Type B pancreatic cell (in vitro differentiated cells): ENCODE measurements around the gene GLIS1. TPM values are rescaled to one million over a fixed set of nuclear protein-coding genes. Genes with fewer than 3 reads are reported as not detected.
A peak's percentile ranks its signal among the peaks of the same experiment; 100 is the strongest.

Experiments used
- DNase-seq: peaks from one replicate; pipeline ENCODE4 v3.0.0; 2021; ENCODE audit warnings: mixed read lengths; ENCODE audit not compliant: unreplicated experiment; ENCODE audit errors: extremely low spot score
- H3K27ac Mint-ChIP-seq: 2 replicates; pipeline ENCODE4 v1.8.0; 2021; ENCODE audit warnings: mild to moderate bottlenecking, mixed read lengths
- H3K27me3 Mint-ChIP-seq: 2 replicates; pipeline ENCODE4 v1.8.0; 2021; ENCODE audit warnings: mixed read lengths
- H3K36me3 Mint-ChIP-seq: 2 replicates; pipeline ENCODE4 v1.8.0; 2021; ENCODE audit warnings: mixed read lengths
- H3K4me1 Mint-ChIP-seq: one replicate; pipeline ENCODE4 v1.8.0; 2021; ENCODE audit warnings: mixed read lengths; ENCODE audit not compliant: unreplicated experiment
- H3K4me3 Mint-ChIP-seq: 2 replicates; pipeline ENCODE4 v1.8.0; 2021; ENCODE audit warnings: mild to moderate bottlenecking, mixed read lengths
- H3K9me3 Mint-ChIP-seq: 2 replicates; pipeline ENCODE4 v1.8.0; 2021; ENCODE audit warnings: mixed read lengths
- CTCF ChIP-seq: fragments of 200-600 bp; sonication (generic); conservative IDR thresholded peaks from 2 replicates; pipeline ENCODE4 v1.5.0; 2021; ENCODE audit warnings: antibody characterized with exemption, mild to moderate bottlenecking
- total RNA-seq: library from RNA; stranded (reverse); gene quantifications from 2 replicates; pipeline ENCODE4 v1.2.1, GENCODE V29; 2021; ENCODE audit warnings: low replicate concordance

Gene GLIS1
- total RNA-seq, 1 donor from 2014 or later = 2.1 TPM

- no peaks in the 10 kb centered on the region for H3K9me3 Mint-ChIP-seq
- no peak for DNase-seq
- no peaks in the 10 kb centered on the region for H3K36me3 Mint-ChIP-seq
- H3K4me1 Mint-ChIP-seq = peaks cover 50% of the 10 kb centered on the region
- peak overlapping the region; percentile 17 for H3K4me3 Mint-ChIP-seq
- peaks cover 52% of the 10 kb centered on the region for H3K27me3 Mint-ChIP-seq
- H3K27ac Mint-ChIP-seq = no peak overlapping the region
- no peak for TF ChIP-seq CTCF
These were observed 8.6 kb downstream of the GLIS1 start for GRCh38 chr1:53730224-53730865.

GRCh38 chr1:53729456-53730223, 9.3 kb downstream of the GLIS1 start:
- no peaks in the 10 kb centered on the region for H3K9me3 Mint-ChIP-seq
- H3K4me3 Mint-ChIP-seq = peak overlapping the region; percentile 59
- DNase-seq = no peak
- H3K27ac Mint-ChIP-seq = no peak overlapping the region
- H3K36me3 Mint-ChIP-seq = no peaks in the 10 kb centered on the region
- peaks cover 51% of the 10 kb centered on the region for H3K27me3 Mint-ChIP-seq
- H3K4me1 Mint-ChIP-seq = peaks cover 43% of the 10 kb centered on the region
- TF ChIP-seq CTCF = no peak

GRCh38 chr1:53728702-53729455, 10.1 kb downstream of the GLIS1 start:
- Mint-ChIP-seq H3K4me1 (peaks cover 38% of the 10 kb centered on the region), H3K27ac (no peak overlapping the region), H3K4me3 (peak overlapping the region; percentile 59), H3K36me3 (no peaks in the 10 kb centered on the region), H3K27me3 (peaks cover 44% of the 10 kb centered on the region), H3K9me3 (no peaks in the 10 kb centered on the region)
- DNase-seq = no peak
- TF ChIP-seq CTCF = no peak

GRCh38 chr1:53728196-53728595, 10.8 kb downstream of the GLIS1 start:
- no peak overlapping the region for H3K4me3 Mint-ChIP-seq
- H3K36me3 Mint-ChIP-seq = no peaks in the 10 kb centered on the region
- TF ChIP-seq CTCF = no peak
- no peak for DNase-seq
- H3K27me3 Mint-ChIP-seq = peaks cover 37% of the 10 kb centered on the region
- H3K4me1 Mint-ChIP-seq = peaks cover 31% of the 10 kb centered on the region
- no peaks in the 10 kb centered on the region for H3K9me3 Mint-ChIP-seq
- no peak overlapping the region for H3K27ac Mint-ChIP-seq

- Mint-ChIP-seq H3K4me3 (no peak overlapping the region), H3K9me3 (no peaks in the 10 kb centered on the region), H3K27me3 (peaks cover 31% of the 10 kb centered on the region), H3K4me1 (peaks cover 26% of the 10 kb centered on the region), H3K27ac (no peak overlapping the region), H3K36me3 (no peaks in the 10 kb centered on the region)
- no peak for DNase-seq
- no peak for TF ChIP-seq CTCF
These were observed 11.4 kb downstream of the GLIS1 start for GRCh38 chr1:53727461-53728092.
